ENCODE data around the gene CHST11. TPM values are rescaled to one million over a fixed set of nuclear protein-coding genes. Genes with fewer than 3 reads are reported as not detected.

Gene CHST11
- polyA plus RNA-seq, 1 donor (not counting 4 experiments of a cell fraction or from before 2014, with no cell fraction given): 11.9 TPM

DNA sequence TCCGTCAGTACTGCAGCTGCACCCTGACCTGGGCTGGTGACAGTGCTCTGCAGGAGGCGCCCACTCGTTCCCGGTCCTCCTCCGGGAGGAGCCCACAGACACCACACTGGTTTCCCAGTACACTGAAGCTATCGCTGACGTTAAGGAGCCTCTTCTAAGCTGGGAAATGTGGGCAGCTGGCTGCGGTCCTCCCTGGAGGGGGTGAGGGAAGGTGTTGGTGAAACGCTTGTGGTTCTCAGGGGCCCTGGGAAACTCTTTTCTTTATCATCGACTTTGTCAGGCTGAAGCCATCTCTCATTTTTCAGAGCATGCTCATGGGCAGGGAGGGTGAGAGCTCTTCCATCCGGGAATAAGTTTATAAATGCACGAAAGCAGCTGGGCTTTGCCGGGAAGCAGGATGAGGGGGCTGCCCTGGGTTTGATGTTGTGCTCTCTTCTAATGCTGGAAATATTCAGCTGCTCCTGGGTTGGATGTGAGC lies 176.0 kb downstream of the CHST11 start:
- H3K9me3 ChIP-seq (ENCODE audit: control insufficient read depth, low read depth, low read length): no peaks in the 10 kb centered on the region
- H3K4me3 ChIP-seq (ENCODE audit: control insufficient read depth in 2 of 3, extremely low read depth in 1 of 3, insufficient read depth in 2 of 3, low read depth in 1 of 3, low read length in 3 of 3): no peak overlapping the region
- no peaks in the 10 kb centered on the region for H3K27me3 ChIP-seq (ENCODE audit: control insufficient read depth, extremely low read depth, insufficient read depth, low read length)
- H3K9me1 ChIP-seq (ENCODE audit: control insufficient read depth, extremely low read depth, insufficient read depth, low read length): no peaks in the 10 kb centered on the region
- H3K4me1 ChIP-seq (ENCODE audit: control insufficient read depth, extremely low read depth, insufficient read depth, low read length): no peaks in the 10 kb centered on the region
- H3K79me2 ChIP-seq (ENCODE audit: control insufficient read depth, insufficient read depth, low read length): no peaks in the 10 kb centered on the region
- H3K9ac ChIP-seq (ENCODE audit: control insufficient read depth, extremely low read depth, insufficient read depth, low read length): no peak overlapping the region
- no peak overlapping the region for H2AFZ ChIP-seq (ENCODE audit: control insufficient read depth, low read length)
- H3K4me2 ChIP-seq (ENCODE audit: control insufficient read depth, extremely low read depth, insufficient read depth, low read depth, low read length): no peak overlapping the region
- no peaks in the 10 kb centered on the region for H3K36me3 ChIP-seq (ENCODE audit: control insufficient read depth in 2 of 2, extremely low read depth in 1 of 2, insufficient read depth in 2 of 2, low read length in 2 of 2)
- TF ChIP-seq EZH2 (IDR thresholded peaks at IDR 0.05; ENCODE audit: low read length): no peak
- TF ChIP-seq, protein P1, sequence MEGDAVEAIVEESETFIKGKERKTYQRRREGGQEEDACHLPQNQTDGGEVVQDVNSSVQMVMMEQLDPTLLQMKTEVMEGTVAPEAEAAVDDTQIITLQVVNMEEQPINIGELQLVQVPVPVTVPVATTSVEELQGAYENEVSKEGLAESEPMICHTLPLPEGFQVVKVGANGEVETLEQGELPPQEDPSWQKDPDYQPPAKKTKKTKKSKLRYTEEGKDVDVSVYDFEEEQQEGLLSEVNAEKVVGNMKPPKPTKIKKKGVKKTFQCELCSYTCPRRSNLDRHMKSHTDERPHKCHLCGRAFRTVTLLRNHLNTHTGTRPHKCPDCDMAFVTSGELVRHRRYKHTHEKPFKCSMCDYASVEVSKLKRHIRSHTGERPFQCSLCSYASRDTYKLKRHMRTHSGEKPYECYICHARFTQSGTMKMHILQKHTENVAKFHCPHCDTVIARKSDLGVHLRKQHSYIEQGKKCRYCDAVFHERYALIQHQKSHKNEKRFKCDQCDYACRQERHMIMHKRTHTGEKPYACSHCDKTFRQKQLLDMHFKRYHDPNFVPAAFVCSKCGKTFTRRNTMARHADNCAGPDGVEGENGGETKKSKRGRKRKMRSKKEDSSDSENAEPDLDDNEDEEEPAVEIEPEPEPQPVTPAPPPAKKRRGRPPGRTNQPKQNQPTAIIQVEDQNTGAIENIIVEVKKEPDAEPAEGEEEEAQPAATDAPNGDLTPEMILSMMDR (optimal IDR thresholded peaks at IDR 0.05 in 1 of 3, IDR thresholded peaks at IDR 0.05 in 1 of 3, conservative IDR thresholded peaks at IDR 0.05 in 1 of 3; ENCODE audit: extremely low read depth in 1 of 3, insufficient read depth in 2 of 3, low read length in 3 of 3): no peak
- no peaks in the 10 kb centered on the region for H4K20me1 ChIP-seq (ENCODE audit: control insufficient read depth, extremely low read depth, insufficient read depth, low read length)
- no peak for FAIRE-seq
- no peak overlapping the region for H3K27ac ChIP-seq (ENCODE audit: control insufficient read depth, insufficient read depth, low read length)
- no peak for DNase-seq (ENCODE audit: low read depth, low spot score)
- dilution Hi-C loops (cut with MboI; ENCODE audit: extremely low pct_ligation_motif_present, low sequenced_read_pairs): no loop called here

DNA sequence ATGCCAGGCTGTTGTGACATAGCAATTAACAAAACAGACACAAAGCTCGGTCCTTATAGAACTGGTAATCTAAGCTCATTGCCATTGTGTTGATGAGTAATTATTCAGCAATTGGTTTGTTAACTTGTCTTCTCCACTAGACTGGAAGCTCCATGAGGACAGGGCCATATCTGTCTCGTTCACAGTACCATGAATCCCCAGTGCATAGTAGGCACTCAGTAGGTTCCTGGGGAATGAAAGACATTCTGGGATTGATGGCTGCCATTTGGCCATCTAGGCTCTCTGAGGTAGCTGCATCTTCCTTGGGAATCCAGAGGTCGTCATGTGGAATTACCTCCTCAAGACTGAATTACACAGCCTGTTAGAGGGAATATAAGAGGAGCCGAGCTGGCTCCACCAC lies 177.3 kb downstream of the CHST11 start:
- H3K9me3 ChIP-seq (ENCODE audit: control insufficient read depth, low read depth, low read length): no peaks in the 10 kb centered on the region
- no peak for DNase-seq (ENCODE audit: low read depth, low spot score)
- no peaks in the 10 kb centered on the region for H3K9me1 ChIP-seq (ENCODE audit: control insufficient read depth, extremely low read depth, insufficient read depth, low read length)
- FAIRE-seq: no peak
- H3K4me1 ChIP-seq (ENCODE audit: control insufficient read depth, extremely low read depth, insufficient read depth, low read length): no peaks in the 10 kb centered on the region
- no peak overlapping the region for H3K4me2 ChIP-seq (ENCODE audit: control insufficient read depth, extremely low read depth, insufficient read depth, low read depth, low read length)
- H3K27me3 ChIP-seq (ENCODE audit: control insufficient read depth, extremely low read depth, insufficient read depth, low read length): no peaks in the 10 kb centered on the region
- dilution Hi-C loops (cut with MboI; ENCODE audit: extremely low pct_ligation_motif_present, low sequenced_read_pairs): no loop called here
- H3K79me2 ChIP-seq (ENCODE audit: control insufficient read depth, insufficient read depth, low read length): no peaks in the 10 kb centered on the region
- H3K36me3 ChIP-seq (ENCODE audit: control insufficient read depth in 2 of 2, extremely low read depth in 1 of 2, insufficient read depth in 2 of 2, low read length in 2 of 2): no peaks in the 10 kb centered on the region
- no peak overlapping the region for H3K27ac ChIP-seq (ENCODE audit: control insufficient read depth, insufficient read depth, low read length)
- H4K20me1 ChIP-seq (ENCODE audit: control insufficient read depth, extremely low read depth, insufficient read depth, low read length): no peaks in the 10 kb centered on the region
- no peak overlapping the region for H3K4me3 ChIP-seq (ENCODE audit: control insufficient read depth in 2 of 3, extremely low read depth in 1 of 3, insufficient read depth in 2 of 3, low read depth in 1 of 3, low read length in 3 of 3)
- H2AFZ ChIP-seq (ENCODE audit: control insufficient read depth, low read length): no peak overlapping the region
- H3K9ac ChIP-seq (ENCODE audit: control insufficient read depth, extremely low read depth, insufficient read depth, low read length): no peak overlapping the region
- TF ChIP-seq, protein P1 (optimal IDR thresholded peaks at IDR 0.05 in 1 of 3, IDR thresholded peaks at IDR 0.05 in 1 of 3, conservative IDR thresholded peaks at IDR 0.05 in 1 of 3; ENCODE audit: extremely low read depth in 1 of 3, insufficient read depth in 2 of 3, low read length in 3 of 3): no peak
- TF ChIP-seq EZH2 (IDR thresholded peaks at IDR 0.05; ENCODE audit: low read length): no peak
